Stimulated activated CD4-positive, alpha-beta T cell treated with anti-CD3 and anti-CD28 coated beads, Interleukin-4, amount 100 ng/mL, for 24 hours (primary cell): ENCODE data around the gene VANGL2.

Experiments used
- DNase-seq: peaks from one replicate; pipeline ENCODE4 v3.0.0-alpha.2; 2020

VANGL2 gene

DNA sequence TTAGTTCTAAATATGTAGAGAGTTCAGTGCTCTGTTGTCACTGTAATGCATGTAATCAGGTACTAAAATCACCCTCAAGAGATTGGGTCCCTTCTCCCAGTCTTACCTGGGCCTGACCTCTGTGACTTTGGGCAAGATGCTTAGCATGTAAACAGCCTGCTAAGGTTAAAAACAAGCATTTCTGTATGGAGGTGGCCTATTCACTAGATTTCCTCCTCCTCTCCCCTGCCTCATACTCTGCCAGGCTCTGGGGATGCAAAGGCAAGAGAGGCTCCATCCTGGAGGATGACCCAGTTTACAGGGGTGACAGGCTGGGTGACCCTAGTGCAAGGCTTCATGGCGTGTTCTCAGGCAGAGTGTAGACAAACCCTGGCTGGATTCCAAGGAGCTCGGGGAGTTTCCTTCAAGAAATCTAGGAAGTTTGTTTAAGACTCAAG is 28.8 kb downstream of the VANGL2 start:
- no peak for DNase-seq

DNA sequence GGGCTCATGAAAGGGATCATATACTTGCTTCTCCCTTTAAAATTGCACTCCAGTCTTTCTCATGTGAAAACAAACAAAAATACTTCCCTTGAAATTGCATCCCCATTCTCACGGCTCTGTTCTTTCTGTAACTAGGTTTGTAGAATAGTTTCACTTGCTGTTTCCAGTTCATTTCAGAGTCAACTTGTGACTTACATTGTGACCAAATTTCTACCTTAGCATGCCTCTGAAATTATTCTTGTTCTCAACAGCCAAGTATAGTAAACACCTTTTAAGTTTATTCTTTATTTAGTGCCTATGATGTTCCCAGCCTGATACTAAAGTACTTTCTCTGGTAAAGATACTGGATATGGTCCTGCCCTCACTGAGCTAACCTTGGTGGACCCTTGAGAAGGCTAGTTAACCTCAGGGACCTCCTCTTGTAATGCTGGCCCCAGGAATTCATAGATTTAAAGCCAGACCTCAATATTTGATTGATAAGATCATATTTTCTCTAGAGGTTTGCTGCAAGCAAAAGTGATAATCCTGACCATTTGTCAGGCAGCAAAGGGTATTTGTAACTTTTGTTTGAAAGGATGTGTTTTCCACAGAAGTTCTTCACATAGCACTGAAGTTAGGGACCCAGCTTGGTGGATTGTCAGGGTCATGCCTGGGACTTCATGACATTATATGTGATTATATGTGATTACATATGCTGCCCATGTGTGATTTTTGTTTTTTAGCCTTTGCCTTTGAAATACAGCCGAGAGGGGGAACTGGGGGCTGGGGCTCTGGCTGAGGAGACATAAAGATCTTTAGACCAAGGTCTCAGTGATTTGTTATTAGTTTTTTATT is 29.6 kb downstream of the VANGL2 start:
- no peak for DNase-seq

DNA sequence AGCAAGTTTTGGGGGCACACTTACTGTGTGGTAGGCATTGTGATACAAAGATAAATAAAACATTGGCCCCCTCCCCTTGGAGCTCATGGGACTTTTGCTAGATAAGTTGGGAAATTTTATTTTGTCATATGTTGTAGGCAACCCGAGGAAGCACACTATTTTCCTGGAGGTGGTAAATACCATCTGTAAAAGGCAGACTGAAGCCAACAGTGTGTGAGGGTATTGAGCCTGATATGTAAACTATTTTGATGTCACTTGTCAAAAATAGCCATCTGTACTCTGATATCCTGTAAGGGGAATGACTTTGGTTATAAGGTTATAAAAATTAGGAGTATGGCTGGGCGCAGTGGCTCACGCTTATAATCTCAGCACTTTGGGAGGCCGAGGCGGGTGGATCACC is 30.6 kb downstream of the VANGL2 start:
- DNase-seq = no peak

DNA sequence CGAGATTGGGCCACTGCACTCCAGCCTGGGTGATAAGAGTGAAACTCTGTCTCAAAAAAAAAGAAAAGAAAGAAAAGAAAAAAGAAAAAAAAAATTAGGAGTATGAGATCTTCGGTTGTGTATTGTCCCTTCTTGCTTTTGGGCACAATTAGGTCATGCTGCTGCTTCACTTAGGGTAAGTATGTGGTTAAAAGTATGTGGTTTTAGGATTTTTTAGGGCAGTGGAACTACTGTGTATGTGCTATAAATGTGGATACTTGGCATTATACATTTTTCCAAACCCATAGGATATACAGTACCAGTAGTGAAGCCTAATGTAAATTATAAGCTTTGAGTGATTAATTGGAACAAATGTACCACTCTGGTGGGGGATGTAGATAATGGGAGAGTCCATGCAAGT is 31.2 kb downstream of the VANGL2 start:
- DNase-seq = no peak

DNA sequence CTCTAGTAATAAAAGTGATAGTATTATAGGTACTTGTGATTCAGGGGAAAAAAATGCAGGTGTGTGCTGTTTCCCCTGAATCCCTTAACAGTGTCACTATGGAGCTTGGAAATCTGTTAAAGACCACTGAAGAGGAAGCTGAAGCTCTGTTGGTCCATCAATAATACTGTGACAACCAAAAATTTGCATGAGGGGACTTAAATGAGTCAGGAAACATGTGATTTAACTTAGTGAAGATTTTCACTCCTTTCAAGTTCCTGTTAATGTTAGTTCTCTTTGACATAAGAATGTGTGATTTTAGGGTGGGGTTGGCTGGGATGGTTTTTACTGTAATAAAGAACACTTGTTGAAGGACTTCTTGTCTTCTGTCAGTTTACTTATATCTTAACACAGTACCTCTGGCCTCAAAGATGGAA is 32.0 kb downstream of the VANGL2 start:
- DNase-seq = no peak

DNA sequence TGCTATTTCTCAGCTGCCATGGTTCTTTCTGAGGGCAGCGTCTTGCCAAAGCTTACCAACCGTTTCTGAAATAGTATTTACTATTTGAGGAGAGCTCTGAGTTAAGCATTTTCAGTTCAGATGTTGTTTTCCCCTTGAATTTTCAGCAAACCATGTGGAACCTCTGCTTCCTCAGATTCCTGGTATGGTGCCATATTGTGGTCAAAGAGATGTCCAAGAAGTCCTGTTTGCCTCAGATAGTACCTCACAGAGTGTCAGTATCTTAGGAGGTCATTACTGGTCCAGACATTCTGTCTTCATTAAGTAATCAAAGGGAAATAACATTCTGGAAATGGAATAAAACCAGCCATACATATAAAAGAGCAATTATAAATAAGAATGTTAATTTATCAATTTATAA is 36.6 kb downstream of the VANGL2 start:
- DNase-seq = no peak

DNA sequence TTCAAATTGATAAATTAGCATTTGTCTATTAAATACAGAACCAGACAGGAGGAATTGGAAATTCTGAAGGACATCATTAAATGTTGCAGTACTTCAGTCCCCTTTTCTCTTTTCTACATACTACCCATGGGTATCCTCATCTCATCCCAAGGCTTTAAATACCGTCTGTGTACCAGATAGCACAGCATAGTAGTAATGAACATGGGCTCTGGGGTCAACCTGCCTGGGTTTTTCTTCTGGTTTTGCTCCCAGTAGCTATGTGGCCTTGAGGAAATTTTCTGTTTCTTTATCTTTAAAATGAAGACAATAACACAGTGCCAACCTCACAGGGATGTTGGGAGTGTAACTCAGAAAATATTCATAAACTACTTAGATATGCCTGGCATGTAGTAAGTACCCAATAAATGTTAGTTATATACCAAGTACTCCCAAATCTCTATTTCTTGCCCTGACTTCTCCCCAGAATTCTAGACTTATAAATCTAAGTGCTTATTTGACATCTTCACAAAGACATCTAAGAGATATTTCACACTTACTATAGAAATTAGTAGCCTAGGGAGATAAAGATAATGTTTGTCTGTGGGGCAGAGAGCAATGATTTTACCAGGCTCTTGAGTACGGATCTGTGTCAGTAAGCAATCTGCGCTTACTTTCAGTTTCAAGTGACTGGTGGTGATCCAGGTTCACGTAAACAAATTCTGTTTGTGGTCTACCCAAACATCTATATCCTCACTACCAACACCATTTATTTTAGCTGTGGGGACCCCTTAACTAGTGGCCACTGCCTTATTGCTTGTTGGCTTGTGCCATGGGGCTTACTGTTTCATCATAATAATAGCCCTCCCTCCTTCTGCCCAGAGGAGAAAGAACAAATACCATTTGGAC is 37.3 kb downstream of the VANGL2 start:
- peak; percentile 31 for DNase-seq

DNA sequence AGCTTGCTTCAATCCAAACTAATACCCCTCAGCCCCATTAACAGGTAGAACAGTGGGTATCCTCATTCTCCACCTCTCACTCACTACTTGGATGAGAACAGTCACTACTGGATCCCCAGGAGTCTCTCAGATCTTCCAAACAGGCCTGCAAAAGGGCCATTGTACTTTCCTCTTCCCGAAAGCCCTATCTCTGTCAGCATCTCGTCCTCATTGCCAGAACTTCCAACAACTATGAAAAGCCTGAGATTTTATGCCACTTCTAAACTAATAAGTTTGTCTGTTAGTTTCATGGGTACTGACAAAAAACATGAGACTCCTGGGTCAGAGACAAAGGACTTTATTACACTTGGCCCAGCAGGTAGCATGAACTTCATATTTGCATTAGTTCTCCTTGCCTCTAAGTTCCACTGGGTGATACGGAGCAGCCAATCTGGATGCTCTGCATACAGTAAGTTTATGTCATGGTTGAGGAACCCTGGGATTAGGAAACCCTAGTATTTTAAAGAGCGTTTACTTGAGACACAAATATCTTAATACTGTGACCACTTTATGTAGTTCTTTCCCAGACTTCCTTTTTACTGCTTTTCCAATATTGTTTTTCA is 38.1 kb downstream of the VANGL2 start:
- DNase-seq = no peak

DNA sequence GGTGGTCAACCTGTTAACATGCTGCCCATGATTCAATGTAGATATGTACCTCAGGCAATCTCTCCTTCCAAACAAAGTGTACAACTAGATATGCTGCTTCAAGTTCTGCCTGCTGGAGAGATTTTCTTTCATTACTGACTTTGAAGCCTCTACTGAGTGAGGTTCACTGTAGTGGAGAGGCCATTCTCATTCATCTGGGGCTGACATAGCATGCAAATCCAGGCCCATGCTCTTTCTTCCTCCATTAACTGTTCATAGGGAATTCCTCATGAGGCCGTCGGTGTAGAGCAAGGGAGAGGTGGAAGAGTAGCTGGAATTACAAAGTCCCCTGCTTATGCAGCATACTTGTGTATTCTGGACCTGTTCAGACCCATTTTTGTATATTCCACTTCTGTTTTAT is 38.6 kb downstream of the VANGL2 start:
- DNase-seq = no peak

DNA sequence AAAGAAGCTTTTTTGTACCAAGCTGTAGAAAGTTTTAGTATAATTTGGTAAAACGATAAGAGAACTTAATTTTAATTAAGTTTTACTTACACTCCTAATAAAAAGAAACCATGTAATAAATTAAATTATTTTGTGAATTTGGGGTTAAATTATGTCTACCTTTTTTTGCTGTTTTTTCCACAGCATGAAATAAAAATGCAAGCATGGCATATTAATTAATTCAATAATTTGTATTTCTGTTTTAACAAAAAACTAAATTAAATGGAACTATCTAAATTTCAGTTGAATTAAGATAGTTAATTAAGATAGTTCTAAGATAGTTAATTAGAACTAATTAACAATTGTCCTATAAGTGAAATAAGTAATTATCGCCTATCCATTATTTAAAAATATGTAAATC is 39.4 kb downstream of the VANGL2 start:
- DNase-seq = no peak

DNA sequence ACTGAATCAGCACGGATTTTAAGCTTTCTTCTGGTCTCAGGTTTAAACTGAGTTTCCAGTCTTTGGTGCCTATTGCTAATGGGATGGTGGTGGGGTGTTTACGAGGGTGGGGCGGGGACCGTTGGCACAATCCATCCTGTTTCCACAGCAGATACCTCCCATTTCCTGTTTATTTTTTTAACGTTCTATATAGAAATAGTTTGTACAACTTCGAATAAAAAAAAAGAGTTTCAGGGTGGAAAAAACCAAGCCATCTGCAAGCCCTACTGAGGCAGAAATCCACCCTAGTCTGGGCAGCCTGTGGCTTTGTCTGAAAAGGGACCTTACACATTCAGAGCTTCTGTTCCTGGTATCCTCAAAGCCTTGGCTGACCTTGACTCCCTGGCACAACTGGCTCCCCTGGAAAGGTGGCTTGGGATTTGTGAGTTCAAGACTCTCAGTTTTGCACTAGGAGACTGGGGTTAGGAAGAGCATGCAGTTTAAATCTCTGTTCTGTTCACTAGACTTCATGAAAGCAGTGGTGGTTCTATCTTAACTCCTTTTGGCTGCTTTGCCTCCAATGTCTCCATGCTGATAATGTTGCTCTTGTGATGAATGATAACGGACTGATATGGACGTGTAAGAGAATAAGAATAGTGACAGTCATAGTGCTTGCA is 46.7 kb downstream of the VANGL2 start:
- DNase-seq = no peak

DNA sequence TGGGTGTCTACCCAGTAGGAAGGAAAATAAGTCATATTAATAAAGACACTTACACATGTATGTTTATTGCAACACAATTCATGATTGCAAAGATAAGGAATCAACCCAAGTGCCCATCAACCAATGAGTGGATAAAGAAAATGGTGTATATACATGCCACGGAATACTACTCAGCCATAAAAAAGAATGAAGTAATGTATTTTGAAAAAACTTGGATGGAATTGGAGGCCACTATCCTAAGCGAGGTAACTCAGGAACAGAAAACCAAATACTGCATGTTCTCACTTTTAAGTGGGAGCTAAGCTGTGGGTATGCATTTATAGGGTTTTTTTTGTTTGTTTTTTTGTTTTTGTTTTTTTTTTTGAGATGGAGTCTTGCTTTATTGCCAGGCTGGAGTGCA is 49.1 kb downstream of the VANGL2 start:
- DNase-seq = no peak

DNA sequence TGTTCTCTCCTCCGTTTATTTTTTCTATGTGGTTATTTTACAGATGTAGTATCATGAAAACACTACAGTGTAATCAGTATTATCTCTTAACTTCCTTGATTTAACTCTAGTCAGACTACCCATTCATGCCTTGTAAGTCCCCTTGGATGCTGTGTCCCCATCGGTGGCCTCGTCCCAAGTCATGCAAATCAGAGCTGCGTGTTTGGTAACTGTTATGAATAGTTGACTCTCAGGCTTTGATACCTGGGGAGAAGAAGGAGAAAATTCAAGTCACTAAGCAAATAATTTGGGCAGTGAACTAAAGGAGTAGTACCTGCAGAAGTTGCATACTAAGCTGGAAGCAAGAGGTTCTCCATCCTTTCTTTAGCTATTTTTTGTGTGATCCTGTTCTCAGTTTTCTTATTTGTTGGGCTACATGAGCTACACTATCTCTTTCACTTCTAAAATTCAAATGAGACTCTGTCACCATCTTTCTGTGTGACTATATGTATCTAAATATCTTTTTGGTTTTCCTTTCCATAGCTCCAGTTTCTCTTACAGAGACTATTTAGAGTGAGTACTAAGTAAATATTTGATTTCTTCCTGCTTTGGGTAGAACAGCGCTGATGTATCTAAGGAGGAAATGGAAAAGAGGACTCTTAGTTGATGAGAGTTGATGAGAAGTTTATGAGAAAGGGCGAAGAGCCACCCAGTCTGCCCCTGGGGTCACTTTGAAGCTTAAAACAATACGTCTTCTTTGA is 50.9 kb downstream of the VANGL2 start:
- no peak for DNase-seq

DNA sequence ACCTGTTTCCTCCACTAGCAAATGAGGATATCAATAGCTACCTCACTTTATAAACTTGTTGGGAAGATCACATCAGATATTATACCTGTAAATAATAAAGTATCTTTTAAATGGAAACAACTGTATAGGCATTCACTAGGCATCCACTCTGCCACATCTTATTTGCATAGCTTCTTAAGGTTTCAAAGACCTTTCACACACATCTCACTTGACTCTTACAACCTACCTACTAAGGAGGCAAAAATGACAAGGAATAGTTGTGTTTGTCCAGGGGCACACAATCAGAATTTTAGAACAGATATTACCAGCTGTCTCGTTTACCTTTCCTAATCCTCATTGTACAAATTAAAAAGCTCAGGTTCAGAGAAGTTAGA is 51.5 kb downstream of the VANGL2 start:
- no peak for DNase-seq

DNA sequence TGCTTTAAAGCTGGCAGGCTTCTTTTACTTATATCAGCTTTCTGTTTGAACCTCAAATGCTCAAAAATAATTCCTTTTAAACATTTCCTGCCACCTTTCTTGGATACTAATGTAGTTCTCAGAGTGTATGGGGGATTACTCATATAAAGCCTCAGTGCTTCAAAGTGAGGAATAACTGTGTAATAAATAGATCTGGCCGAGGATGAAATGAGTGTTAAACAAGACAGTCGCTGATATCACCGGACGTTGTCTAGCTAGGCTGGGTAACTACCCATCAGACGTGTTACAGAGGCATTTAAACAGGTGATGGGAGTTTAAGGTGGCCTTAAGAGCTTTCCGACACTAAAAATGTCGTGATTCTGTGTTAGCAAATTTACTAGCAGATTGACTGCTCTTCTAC is 53.1 kb downstream of the VANGL2 start:
- peak; percentile 31 for DNase-seq

DNA sequence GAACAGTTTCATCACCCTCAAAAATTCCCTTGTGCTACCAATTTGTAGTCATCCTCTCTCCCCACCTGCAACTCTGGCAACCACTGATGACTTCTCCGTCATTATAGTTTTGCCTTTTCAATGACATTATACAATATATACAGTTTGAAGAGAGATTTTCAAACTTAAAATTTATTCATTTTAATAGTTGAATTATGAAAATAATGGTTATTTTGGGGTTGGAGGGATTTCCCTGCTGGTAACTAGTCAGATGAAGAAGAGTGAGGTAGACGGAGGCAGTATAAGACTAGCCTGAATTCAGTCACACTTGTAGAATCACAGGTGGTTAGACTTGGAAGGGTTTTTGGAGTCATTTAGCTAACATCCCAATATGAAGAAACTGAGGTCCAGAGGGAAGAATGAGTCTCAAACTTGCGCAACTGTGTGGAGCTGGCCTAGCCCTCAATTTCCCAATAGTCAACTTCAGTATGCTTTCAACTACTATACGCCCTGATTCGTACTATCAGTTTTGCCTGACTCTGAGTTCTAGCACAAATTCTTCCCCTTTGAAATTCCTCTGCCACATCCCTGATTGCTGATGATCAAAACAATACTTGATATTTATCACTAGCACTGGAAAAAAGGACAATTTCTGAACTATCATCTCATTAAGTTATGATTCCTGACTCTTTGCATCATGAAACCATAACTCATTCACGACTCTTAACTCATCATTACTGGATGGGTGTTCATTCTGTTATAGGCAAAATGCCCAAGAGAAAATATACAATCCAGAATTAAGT is 54.2 kb downstream of the VANGL2 start:
- DNase-seq = peak; percentile 45

DNA sequence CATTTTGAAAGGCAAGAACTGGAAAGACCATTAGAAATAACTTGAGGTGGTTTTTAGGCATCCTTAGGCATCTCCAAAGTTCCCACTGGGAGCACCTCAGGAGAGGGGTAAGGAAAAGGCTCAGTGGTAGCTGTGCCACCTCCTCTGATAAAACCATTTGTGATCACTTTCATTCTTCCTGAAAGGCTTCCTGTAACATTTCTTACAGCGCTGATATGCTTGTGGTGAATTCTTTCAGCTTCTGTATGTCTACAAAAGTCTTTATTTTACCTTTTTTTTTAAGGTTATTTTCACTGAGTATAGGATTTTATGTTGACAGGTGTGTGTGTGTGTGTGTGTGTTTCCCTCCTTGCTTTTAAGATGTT is 54.8 kb downstream of the VANGL2 start:
- DNase-seq = no peak

DNA sequence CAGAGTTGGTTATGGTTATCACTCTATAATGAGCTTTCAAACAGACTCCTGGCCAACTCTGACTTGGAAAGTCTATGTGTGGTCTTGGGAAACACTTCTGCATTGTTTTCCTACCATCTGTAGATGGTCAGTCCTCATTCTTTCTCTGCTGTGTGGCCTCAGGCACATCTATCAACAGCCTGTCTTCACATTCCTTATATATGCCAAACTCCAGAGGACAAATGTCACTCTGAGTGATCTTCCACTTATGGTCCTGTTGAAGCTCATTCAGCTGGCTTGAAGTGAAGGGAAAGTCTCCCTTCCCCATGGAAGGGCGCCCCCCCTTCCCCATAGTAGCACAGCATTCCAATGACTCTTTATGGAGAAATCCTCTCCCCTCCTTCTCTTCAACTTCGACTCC is 58.7 kb downstream of the VANGL2 start:
- no peak for DNase-seq

DNA sequence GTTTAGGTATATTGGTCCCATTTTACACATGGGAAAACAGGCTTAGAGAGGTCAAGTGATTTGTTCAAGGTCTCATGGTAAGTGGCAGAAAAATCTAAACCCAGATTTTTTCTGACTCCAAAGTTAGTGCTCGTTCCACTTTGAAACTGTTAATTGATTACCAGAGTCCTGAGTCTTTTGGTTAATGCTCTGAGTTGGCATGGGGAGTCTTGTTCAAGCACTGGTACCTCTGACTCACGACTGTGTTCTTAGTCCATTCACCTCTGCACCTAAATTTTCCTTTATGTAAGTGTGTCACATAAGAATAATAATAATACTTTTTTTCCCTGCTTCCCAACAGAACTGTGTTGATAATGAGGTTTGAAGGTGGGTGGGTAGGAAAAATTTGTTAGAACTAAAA is 59.3 kb downstream of the VANGL2 start:
- DNase-seq = peak; percentile 23

DNA sequence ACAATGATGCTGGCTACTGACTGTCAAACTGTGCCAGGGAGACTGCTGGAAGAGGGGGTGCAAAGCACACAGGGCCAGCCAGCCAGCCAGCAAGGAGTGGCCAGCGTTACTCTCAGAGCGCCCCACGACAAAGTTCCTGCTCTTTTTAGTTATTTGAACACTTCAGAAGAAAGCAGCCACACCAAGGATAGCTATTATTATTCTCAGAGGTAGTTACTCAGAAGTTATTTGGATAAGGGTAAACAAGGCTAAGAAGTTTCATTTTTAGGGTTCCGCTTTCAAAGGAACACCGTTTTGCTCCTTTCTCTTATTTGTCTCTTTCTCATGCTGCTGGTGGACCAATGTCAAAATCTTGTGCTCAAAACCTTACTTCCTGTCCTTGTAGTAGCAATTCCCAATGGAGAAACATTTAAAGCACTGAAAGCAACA is 59.9 kb downstream of the VANGL2 start:
- peak; percentile 18 for DNase-seq

DNA sequence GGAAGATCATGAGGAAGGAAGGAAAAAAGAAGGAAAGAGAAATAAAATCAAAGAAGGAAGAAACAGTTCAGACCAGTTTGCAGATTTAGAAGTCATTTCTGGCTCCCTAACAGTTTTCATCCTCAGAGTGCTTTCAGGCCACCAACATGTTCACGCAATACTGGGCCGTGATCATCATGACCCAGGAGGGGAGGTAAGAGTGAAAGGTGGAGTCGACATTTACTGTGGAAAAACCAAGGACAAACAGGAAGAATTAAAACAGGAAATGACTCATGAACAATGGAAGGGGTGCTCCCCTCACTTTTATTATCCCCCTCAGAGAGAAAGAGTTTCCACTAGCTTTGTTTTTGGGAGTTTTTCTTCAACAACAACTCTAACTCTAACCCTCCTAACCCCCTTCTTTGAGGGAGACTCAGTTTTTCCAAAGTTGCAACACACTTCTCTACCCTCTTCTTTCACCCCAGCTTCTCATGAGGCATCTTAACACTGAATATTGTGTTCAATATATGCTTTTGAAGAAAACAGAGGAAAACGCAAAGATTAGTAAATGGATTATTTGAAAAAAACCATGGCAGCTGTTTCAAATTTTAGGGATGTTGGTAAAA is 60.4 kb downstream of the VANGL2 start:
- DNase-seq = peak; percentile 58
